ENCODE data around the gene APOH.

The APOH gene

DNA sequence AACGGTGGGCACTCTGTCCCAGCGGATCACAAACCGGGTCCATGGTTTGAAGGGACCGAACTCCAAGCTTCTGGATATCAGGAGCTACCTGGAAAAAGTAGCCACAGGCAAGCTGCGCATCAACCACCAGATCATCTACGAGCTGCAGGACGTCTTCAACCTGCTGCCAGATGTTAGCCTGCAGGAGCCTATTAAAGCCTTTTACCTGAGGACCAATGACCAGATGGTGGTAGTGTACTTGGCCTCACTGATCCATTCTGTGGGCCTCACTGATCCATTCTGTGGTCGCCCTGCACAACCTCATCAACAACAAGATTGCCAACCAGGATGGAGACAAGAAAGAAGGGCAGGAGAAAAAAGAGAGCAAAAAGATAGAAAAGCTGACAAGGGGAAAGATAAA, 31.0 kb downstream of the APOH start:
- no peak overlapping the region for H3K4me3 ChIP-seq (ENCODE audit: control insufficient read depth, low read depth, low read length)
- TF ChIP-seq CTCF (conservative IDR thresholded peaks at IDR 0.05; ENCODE audit: control insufficient read depth, insufficient read depth, low read depth, low read length): no peak
- no peak for DNase-seq (ENCODE audit: low read depth)

GRCh38 chr17:66192378-66192687, 36.9 kb downstream of the APOH start:
- no peak for DNase-seq (ENCODE audit: low read depth)
- peak overlapping the region; percentile 73 for H3K4me3 ChIP-seq (ENCODE audit: control insufficient read depth, low read depth, low read length)
- TF ChIP-seq CTCF (conservative IDR thresholded peaks at IDR 0.05; ENCODE audit: control insufficient read depth, insufficient read depth, low read depth, low read length): no peak

DNA sequence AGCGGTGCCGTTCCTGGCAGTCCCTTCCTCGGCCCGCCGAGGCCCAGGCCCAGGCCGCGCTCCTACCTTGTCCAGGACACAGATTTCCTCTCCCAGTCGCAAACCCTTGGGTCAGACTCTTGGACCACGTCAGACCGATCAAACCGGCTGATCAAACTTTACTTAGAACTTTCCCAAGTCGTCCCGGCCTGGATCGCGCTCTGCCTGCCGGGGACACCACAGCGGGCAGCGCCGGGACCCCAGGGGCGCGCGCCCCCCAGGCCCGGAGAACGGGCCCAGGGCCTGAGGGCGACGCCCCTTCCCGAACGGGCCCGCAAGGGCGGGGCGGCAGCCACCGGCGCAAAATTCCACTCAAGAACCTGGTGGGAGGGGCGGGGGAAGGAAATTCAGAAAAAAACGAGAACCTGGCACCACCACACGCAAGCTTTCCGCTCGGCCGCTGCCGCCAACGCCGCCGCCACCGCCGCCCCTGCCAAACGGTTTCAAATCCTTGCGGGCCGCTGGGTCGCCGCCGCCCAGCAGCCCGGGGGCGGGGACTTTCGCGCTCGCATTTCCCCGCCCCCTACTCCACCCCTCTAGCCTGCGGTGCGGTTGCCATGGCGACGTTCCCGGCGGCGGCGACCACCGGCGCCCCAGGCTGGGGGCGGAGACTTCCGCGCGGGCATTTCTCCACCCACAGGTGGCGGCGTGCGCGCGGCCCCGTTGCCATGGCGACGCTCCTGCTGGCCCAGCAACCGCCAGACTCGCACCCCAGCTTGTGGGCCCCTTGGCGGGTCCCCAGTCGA, 37.4 kb downstream of the APOH start, which contains the start of gene CEP112:
CEP112 (minus strand) TSS at position 541 of the 785 bp plus-strand sequence.
- DNase-seq (ENCODE audit: low read depth): peak; percentile 40
- TF ChIP-seq CTCF (conservative IDR thresholded peaks at IDR 0.05; ENCODE audit: control insufficient read depth, insufficient read depth, low read depth, low read length): no peak
- peak within 1 kb of the TSS; percentile 73 for H3K4me3 ChIP-seq (ENCODE audit: control insufficient read depth, low read depth, low read length)

- TF ChIP-seq CTCF (conservative IDR thresholded peaks at IDR 0.05; ENCODE audit: control insufficient read depth, insufficient read depth, low read depth, low read length): no peak
- peak overlapping the region; percentile 73 for H3K4me3 ChIP-seq (ENCODE audit: control insufficient read depth, low read depth, low read length)
- peak; percentile 78 for DNase-seq (ENCODE audit: low read depth)
Observed at GRCh38 chr17:66190738-66191592, 38.2 kb downstream of the APOH start.

- DNase-seq (ENCODE audit: low read depth): no peak
- no peak overlapping the region for H3K4me3 ChIP-seq (ENCODE audit: control insufficient read depth, low read depth, low read length)
- TF ChIP-seq CTCF (conservative IDR thresholded peaks at IDR 0.05; ENCODE audit: control insufficient read depth, insufficient read depth, low read depth, low read length): no peak
Observed at GRCh38 chr17:66187718-66188117, 41.5 kb downstream of the APOH start.

- DNase-seq (ENCODE audit: low read depth): no peak
- H3K4me3 ChIP-seq (ENCODE audit: control insufficient read depth, low read depth, low read length): no peak overlapping the region
- TF ChIP-seq CTCF (conservative IDR thresholded peaks at IDR 0.05; ENCODE audit: control insufficient read depth, insufficient read depth, low read depth, low read length): no peak
Observed at GRCh38 chr17:66185862-66186261, 43.4 kb downstream of the APOH start.

All from fibroblast of mammary gland (primary cell).